HepG2 (cell line): ENCODE results near the gene MYADML2. TPM values are rescaled to one million over a fixed set of nuclear protein-coding genes. Genes with fewer than 3 reads are reported as not detected.

Experiments
- BRD4 ChIP-seq: sonication (generic); formaldehyde crosslinking; IDR thresholded peaks from 2 replicates; pipeline ENCODE4 v1.4.0; 2020; ENCODE audit warnings: missing genetic modification reagents
- HNRNPH1 ChIP-seq: fragments of 200-400 bp; formaldehyde crosslinking; optimal IDR thresholded peaks from 2 replicates; pipeline ENCODE3; 2017; ENCODE audit warnings: mild to moderate bottlenecking, low read depth, low read length
- SALL2 ChIP-seq: sonication (generic); formaldehyde crosslinking; IDR thresholded peaks from 2 replicates; pipeline ENCODE4 v1.8.1; 2023; ENCODE audit warnings: mild to moderate bottlenecking, missing genetic modification reagents, inconsistent platforms
- YY1 ChIP-seq: IDR thresholded peaks from 2 replicates; pipeline ENCODE4 v1.6.1; 2011; ENCODE audit warnings: low read length, low read depth, moderate library complexity, mild to moderate bottlenecking; ENCODE audit not compliant: insufficient read depth, insufficient replicate concordance
- ZFYVE20 ChIP-seq: sonication (generic); formaldehyde crosslinking; IDR thresholded peaks from 2 replicates; pipeline ENCODE4 v1.8.0; 2023; ENCODE audit warnings: low read depth, mild to moderate bottlenecking, moderate library complexity, missing genetic modification reagents, borderline replicate concordance
- ZNF264 ChIP-seq: sonication (generic); formaldehyde crosslinking; IDR thresholded peaks from 2 replicates; pipeline ENCODE4 v1.4.0; 2020; ENCODE audit warnings: missing genetic modification reagents
- ZNF326 ChIP-seq: sonication (generic); formaldehyde crosslinking; IDR thresholded peaks from 2 replicates; pipeline ENCODE4 v1.4.0; 2020; ENCODE audit warnings: missing genetic modification reagents, borderline replicate concordance
- ZNF652 ChIP-seq: IDR thresholded peaks from 2 replicates; pipeline ENCODE4 v1.6.1; 2016; ENCODE audit warnings: low read depth, borderline replicate concordance
- ZNF775 ChIP-seq: sonication (generic); formaldehyde crosslinking; IDR thresholded peaks from 2 replicates; pipeline ENCODE4 v1.4.0; 2020; ENCODE audit warnings: missing genetic modification reagents, mild to moderate bottlenecking, moderate library complexity, borderline replicate concordance
- polyA plus RNA-seq, 8 experiments: library from polyadenylated mRNA; depleted of rRNA in 3 of 8; stranded (reverse) in 7 of 8; unstranded in 1 of 8; fragments of >200 nt; fragmentation: Illumina TruSeq in 4 of 8; extraction: Trizol in 4 of 8; gene quantifications; 2 replicates each; pipeline versions ENCODE4 v1.2.1 to v1.2.3, GENCODE V29; 2011 to 2016; ENCODE audit warnings: low read depth in 4 of 8, missing spikeins in 1 of 8, mixed read lengths in 1 of 8; ENCODE audit not compliant: insufficient read depth in 1 of 8
- total RNA-seq, 5 experiments: library from RNA; depleted of rRNA; stranded (reverse); fragments of >200 nt; fragmentation: Illumina TruSeq; extraction: Trizol; gene quantifications; 2 replicates each; pipeline ENCODE4 v1.2.3, GENCODE V29; 2016; ENCODE audit warnings: low read depth in 1 of 5
- TF ChIP-seq, protein P1 (sequence below): sonication (generic); formaldehyde crosslinking; conservative IDR thresholded peaks from 2 replicates; pipeline ENCODE4 v1.8.0; 2022; ENCODE audit warnings: missing genetic modification reagents
- TF ChIP-seq, protein P2 (sequence below): sonication (generic); formaldehyde crosslinking; IDR thresholded peaks from 2 replicates; pipeline ENCODE4 v1.5.0; 2020; ENCODE audit warnings: mild to moderate bottlenecking, missing genetic modification reagents, borderline replicate concordance
- TF ChIP-seq, protein P3 (sequence below): IDR thresholded peaks from 2 replicates; pipeline ENCODE4 v1.4.0; 2020; ENCODE audit warnings: mild to moderate bottlenecking, missing genetic modification reagents
- TF ChIP-seq, protein P4 (sequence below): sonication (generic); formaldehyde crosslinking; IDR thresholded peaks from 2 replicates; pipeline ENCODE4 v1.5.1; 2020; ENCODE audit warnings: mild to moderate bottlenecking, missing genetic modification reagents, moderate library complexity
- TF ChIP-seq, protein P5 (sequence below): IDR thresholded peaks from 2 replicates; pipeline ENCODE4 v1.6.1; 2016; ENCODE audit warnings: control low read depth

The MYADML2 gene
- total and polyA plus RNA-seq, 2 of the 13 experiments (the other 11 are each of a cell fraction or from before 2014, with no cell fraction given): not detected

DNA sequence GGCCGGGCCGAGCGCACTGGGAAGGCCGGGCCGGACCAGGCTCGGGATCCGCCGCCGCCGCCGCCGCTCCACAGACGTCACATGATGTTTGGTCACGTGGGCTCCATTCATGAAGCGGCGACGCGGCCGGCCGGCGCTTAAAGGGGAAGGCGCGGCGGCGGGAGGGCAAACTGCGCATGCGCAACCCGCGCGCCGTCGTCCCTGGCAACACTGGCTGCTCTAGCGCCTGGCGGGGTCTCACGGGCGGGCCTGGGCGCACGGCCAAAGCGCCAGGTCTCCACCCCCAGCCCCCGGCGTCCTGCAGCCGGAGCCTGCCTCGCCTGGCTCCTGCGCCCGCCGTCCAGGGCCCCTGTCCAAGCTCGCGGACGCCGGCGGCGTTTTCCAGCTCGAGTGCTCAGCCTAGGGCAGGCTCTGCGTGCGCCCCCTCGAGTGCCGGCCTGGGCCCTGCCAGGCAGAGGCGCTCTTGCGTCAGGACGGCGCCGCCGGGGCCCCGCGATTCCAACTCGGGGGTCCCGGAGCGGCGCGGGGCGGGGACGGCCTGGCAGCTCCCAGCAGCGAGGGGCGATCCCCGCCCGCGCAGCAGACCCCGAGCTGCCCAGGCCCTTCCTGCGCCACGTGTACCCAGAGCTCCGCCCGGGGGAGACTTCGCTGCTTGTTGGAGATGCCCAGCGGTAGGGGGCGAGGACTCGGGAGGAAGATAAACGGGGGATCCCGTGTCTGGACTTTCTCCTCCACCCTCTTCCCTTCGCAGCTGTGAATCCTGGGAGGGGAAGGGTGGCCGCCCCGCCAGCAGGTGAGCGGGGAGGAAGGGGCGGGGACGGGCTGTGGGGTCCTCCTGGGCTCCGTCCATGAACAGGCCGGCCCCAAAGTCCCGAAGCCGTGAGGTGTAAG is 19.1 kb downstream of the MYADML2 start, which contains the start of gene MAFG (continued):
- TF ChIP-seq, protein P1, sequence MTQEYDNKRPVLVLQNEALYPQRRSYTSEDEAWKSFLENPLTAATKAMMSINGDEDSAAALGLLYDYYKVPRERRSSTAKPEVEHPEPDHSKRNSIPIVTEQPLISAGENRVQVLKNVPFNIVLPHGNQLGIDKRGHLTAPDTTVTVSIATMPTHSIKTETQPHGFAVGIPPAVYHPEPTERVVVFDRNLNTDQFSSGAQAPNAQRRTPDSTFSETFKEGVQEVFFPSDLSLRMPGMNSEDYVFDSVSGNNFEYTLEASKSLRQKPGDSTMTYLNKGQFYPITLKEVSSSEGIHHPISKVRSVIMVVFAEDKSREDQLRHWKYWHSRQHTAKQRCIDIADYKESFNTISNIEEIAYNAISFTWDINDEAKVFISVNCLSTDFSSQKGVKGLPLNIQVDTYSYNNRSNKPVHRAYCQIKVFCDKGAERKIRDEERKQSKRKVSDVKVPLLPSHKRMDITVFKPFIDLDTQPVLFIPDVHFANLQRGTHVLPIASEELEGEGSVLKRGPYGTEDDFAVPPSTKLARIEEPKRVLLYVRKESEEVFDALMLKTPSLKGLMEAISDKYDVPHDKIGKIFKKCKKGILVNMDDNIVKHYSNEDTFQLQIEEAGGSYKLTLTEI (CRISPR knock-in tag): no peak
- TF ChIP-seq ZNF326 (no peak; the same call in none of the 2 replicates), SALL2 (CRISPR knock-in tag) (peak; percentile 98), YY1 (peak; percentile 61), ZNF775 (no peak), HNRNPH1 (peak; percentile 52), BRD4 (CRISPR knock-in tag) (peak; percentile 82), ZNF652 (CRISPR knock-in tag) (no peak), ZNF264 (CRISPR knock-in tag) (no peak), ZFYVE20 (CRISPR knock-in tag) (no peak; the same call in 1 of the 2 replicates)
- TF ChIP-seq, protein P2, sequence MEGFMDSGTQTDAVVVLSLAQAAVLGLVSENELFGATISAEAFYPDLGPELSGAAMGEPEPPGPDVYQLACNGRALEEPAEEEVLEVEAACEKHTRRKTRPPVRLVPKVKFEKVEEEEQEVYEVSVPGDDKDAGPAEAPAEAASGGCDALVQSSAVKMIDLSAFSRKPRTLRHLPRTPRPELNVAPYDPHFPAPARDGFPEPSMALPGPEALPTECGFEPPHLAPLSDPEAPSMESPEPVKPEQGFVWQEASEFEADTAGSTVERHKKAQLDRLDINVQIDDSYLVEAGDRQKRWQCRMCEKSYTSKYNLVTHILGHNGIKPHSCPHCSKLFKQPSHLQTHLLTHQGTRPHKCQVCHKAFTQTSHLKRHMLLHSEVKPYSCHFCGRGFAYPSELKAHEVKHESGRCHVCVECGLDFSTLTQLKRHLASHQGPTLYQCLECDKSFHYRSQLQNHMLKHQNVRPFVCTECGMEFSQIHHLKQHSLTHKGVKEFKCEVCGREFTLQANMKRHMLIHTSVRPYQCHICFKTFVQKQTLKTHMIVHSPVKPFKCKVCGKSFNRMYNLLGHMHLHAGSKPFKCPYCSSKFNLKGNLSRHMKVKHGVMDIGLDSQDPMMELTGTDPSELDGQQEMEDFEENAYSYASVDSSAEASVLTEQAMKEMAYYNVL (CRISPR knock-in tag): peak; percentile 67; the same call in 1 of the 2 replicates
- TF ChIP-seq, protein P3, sequence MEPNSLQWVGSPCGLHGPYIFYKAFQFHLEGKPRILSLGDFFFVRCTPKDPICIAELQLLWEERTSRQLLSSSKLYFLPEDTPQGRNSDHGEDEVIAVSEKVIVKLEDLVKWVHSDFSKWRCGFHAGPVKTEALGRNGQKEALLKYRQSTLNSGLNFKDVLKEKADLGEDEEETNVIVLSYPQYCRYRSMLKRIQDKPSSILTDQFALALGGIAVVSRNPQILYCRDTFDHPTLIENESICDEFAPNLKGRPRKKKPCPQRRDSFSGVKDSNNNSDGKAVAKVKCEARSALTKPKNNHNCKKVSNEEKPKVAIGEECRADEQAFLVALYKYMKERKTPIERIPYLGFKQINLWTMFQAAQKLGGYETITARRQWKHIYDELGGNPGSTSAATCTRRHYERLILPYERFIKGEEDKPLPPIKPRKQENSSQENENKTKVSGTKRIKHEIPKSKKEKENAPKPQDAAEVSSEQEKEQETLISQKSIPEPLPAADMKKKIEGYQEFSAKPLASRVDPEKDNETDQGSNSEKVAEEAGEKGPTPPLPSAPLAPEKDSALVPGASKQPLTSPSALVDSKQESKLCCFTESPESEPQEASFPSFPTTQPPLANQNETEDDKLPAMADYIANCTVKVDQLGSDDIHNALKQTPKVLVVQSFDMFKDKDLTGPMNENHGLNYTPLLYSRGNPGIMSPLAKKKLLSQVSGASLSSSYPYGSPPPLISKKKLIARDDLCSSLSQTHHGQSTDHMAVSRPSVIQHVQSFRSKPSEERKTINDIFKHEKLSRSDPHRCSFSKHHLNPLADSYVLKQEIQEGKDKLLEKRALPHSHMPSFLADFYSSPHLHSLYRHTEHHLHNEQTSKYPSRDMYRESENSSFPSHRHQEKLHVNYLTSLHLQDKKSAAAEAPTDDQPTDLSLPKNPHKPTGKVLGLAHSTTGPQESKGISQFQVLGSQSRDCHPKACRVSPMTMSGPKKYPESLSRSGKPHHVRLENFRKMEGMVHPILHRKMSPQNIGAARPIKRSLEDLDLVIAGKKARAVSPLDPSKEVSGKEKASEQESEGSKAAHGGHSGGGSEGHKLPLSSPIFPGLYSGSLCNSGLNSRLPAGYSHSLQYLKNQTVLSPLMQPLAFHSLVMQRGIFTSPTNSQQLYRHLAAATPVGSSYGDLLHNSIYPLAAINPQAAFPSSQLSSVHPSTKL (CRISPR knock-in tag): no peak; the same call in none of the 2 replicates
- TF ChIP-seq, protein P4, sequence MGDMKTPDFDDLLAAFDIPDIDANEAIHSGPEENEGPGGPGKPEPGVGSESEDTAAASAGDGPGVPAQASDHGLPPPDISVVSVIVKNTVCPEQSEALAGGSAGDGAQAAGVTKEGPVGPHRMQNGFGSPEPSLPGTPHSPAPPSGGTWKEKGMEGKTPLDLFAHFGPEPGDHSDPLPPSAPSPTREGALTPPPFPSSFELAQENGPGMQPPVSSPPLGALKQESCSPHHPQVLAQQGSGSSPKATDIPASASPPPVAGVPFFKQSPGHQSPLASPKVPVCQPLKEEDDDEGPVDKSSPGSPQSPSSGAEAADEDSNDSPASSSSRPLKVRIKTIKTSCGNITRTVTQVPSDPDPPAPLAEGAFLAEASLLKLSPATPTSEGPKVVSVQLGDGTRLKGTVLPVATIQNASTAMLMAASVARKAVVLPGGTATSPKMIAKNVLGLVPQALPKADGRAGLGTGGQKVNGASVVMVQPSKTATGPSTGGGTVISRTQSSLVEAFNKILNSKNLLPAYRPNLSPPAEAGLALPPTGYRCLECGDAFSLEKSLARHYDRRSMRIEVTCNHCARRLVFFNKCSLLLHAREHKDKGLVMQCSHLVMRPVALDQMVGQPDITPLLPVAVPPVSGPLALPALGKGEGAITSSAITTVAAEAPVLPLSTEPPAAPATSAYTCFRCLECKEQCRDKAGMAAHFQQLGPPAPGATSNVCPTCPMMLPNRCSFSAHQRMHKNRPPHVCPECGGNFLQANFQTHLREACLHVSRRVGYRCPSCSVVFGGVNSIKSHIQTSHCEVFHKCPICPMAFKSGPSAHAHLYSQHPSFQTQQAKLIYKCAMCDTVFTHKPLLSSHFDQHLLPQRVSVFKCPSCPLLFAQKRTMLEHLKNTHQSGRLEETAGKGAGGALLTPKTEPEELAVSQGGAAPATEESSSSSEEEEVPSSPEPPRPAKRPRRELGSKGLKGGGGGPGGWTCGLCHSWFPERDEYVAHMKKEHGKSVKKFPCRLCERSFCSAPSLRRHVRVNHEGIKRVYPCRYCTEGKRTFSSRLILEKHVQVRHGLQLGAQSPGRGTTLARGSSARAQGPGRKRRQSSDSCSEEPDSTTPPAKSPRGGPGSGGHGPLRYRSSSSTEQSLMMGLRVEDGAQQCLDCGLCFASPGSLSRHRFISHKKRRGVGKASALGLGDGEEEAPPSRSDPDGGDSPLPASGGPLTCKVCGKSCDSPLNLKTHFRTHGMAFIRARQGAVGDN (CRISPR knock-in tag): peak; percentile 92
- TF ChIP-seq, protein P5, sequence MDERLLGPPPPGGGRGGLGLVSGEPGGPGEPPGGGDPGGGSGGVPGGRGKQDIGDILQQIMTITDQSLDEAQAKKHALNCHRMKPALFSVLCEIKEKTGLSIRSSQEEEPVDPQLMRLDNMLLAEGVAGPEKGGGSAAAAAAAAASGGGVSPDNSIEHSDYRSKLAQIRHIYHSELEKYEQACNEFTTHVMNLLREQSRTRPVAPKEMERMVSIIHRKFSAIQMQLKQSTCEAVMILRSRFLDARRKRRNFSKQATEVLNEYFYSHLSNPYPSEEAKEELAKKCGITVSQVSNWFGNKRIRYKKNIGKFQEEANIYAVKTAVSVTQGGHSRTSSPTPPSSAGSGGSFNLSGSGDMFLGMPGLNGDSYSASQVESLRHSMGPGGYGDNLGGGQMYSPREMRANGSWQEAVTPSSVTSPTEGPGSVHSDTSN (CRISPR knock-in tag): no peak
